DMS 273 (cell line): Measurements from ENCODE around the gene DYNLT2B.
"Not testable (repeated sequence)": the region's sequence is repeated elsewhere in the genome, so short reads cannot be mapped to it uniquely, and the experiment has no call there.

ENCODE experiments used
- DNase-seq: peaks from one replicate; lab custom pipeline; 2025; ENCODE audit not compliant: unreplicated experiment; lab: John Stamatoyannopoulos, UW

DYNLT2B gene

GRCh38 chr3:196273655-196274054, 44.4 kb downstream of the DYNLT2B start:
- DNase-seq, result no peak

GRCh38 chr3:196272826-196273225, 45.2 kb downstream of the DYNLT2B start:
- DNase-seq, result no peak

GRCh38 chr3:196270499-196270898, 47.5 kb downstream of the DYNLT2B start:
- no peak for DNase-seq

GRCh38 chr3:196268284-196269163, 49.5 kb downstream of the DYNLT2B start:
- DNase-seq, result no peak

- DNase-seq, result no peak
Observed at GRCh38 chr3:196263819-196264218, 54.2 kb downstream of the DYNLT2B start.

DNA sequence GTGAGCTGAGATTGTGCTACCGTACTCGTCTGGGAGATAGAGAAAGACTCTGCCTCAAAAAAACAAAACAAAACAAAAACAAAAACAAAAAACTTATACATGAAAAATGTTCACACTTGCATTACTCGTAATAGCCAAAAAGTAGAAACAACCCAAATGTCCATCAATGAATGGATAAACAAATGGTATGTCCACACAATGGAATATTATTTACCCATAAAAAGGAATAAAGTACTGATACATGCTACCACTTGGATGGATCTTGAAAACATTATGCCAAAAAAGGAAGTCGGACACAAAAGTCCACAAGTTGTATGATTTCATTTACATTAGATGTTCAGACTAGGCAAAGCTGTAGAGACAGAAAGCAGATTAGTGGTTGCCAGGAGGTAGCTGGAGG, 57.3 kb downstream of the DYNLT2B start:
- DNase-seq, result no peak

DNA sequence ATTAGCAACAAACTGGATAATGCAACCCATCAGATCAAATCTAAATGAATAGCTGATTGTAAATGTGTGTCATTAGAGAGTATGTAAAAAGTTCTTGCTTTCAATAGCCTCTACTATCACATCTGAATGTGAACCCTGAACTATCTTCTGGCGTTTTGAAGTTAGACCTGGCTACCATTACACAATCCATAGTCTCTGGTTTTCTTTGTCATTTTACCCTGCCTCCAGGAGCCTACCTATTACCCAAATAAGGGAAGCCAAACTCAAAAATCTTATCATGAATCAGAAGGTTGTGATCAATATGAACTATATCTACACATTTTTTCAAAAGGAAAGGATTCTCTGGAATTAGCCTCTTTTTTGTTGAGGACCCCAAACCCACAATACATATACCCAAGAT, 62.3 kb downstream of the DYNLT2B start:
- DNase-seq, result no peak

- no peak for DNase-seq
Observed at GRCh38 chr3:196254376-196255283, 63.4 kb downstream of the DYNLT2B start.

- no peak for DNase-seq
Observed at GRCh38 chr3:196251918-196252317, 66.1 kb downstream of the DYNLT2B start.

DNA sequence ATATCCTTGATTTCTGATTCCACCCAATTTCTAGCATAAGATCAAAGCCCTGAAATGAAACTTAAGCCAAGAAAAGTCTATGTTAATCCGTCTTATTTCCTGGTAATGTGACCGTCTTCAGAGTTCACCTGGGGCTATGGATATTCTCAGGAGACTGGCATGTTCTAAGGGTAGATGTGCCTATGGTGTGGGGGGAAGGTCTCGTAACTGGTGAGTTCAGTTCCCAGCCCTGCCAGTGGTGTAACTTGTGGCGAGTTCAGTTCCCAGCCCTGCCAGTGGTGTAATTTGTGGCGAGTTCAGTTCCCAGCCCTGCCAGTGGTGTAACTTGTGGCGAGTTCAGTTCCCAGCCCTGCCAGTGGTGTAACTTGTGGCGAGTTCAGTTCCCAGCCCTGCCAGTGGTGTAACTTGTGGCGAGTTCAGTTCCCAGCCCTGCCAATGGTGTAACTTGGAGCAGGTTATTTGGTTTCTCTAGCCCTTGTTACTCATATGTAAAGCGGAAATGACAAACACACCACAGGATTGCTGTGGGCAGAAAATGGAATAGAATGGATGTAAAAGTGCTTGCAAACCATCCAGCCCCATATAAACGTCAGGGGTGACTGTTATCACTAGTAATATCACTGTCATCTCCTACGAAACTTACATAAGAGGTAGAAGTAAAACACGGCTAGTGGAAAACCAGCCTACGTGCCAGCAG, 71.3 kb downstream of the DYNLT2B start:
- DNase-seq, result no peak

DNA sequence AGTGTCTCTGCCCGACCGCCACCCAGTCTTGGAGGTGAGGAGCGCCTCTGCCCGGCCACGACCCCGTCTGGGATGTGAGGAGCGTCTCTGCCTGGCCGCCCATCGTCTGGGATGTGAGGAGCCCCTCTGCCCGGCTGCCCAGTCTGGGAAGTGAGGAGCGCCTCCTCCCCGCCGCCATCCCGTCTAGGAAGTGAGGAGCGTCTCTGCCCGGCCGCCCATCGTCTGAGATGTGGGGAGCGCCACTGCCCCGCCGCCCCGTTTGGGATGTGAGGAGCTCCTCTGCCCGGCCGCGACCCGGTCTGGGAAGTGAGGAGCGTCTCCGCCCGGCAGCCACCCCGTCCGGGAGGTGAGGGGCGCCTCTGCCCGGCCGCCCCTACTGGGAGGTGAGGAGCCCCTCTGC, 73.9 kb downstream of the DYNLT2B start:
- DNase-seq, result not testable (repeated sequence)

DNA sequence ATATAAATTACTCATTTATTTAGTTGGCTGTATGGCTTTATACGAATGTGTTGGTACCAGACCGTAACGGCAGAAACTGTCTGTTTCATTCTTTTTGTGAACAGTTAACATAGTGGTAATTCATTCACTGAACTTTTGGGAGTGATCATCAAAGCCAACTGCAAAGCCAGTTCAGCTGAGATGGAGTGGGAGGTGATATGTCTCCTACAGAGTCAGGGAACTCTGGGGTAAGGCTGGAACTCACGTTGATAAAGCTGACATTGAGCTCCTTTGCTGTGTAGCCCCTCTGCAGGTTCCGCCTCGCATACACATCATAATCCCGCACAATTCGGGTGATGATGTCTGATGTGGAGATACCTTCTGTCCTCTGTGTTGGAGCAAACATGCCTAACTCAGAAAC, 76.3 kb downstream of the DYNLT2B start:
- DNase-seq, result no peak
